ENCODE results near the gene FDXACB1.

GRCh38 chr11:111886844-111887243 lies 7.9 kb upstream of the FDXACB1 start:
- TF ChIP-seq ZNF274 (IDR thresholded peaks at IDR 0.05; ENCODE audit: low read depth, low read length) (no peak), YY1 (IDR thresholded peaks at IDR 0.05; ENCODE audit: insufficient read depth, insufficient read length) (no peak)
